ENCODE results near the gene CIZ1.

- TF ChIP-seq CEBPB (IDR thresholded peaks at IDR 0.05), result no peak
- TF ChIP-seq RARB (CRISPR knock-in tag; IDR thresholded peaks at IDR 0.05), result no peak
- TF ChIP-seq CTCF (IDR thresholded peaks at IDR 0.05), result no peak
- TF ChIP-seq EHMT2 (IDR thresholded peaks at IDR 0.05; ENCODE audit: low read depth), result no peak
- no peak for TF ChIP-seq SREBF2 (IDR thresholded peaks at IDR 0.05)
- no peak for TF ChIP-seq CHD2 (IDR thresholded peaks at IDR 0.05; ENCODE audit: low read length, partially characterized antibody)
- TF ChIP-seq POLR2A (IDR thresholded peaks at IDR 0.05; ENCODE audit: low read length), result no peak
These were observed 17.3 kb downstream of the CIZ1 start for GRCh38 chr9:128174062-128174461.
